Liver (tissue), 9 donors: ENCODE data around the gene UBXN1. TPM values are rescaled to one million over a fixed set of nuclear protein-coding genes. Genes with fewer than 3 reads are reported as not detected.
A peak's percentile ranks its signal among the peaks of the same experiment; 100 is the strongest.

ENCODE experiments used
- DNase-seq: peaks from one replicate; pipeline ENCODE4 v3.0.0-alpha.2; 2017; ENCODE audit warnings: low spot score
- H3K27ac ChIP-seq, 2 donors: one replicate each; pipeline ENCODE4 v1.7.0; 2013; ENCODE audit warnings: inconsistent platforms in 2 of 2, low read length in 2 of 2, control low read depth in 1 of 2, low read depth in 1 of 2, mild to moderate bottlenecking in 1 of 2
- H3K27me3 ChIP-seq, 4 donors: one replicate each; pipeline versions ENCODE4 v1.6.1 to v1.7.0; 2013; ENCODE audit warnings: low read length in 3 of 4, inconsistent platforms in 1 of 4, mild to moderate bottlenecking in 1 of 4, moderate library complexity in 1 of 4; ENCODE audit not compliant: control insufficient read depth in 4 of 4, insufficient read depth in 4 of 4
- H3K36me3 ChIP-seq, 4 donors: one replicate each; pipeline versions ENCODE4 v1.6.1 to v1.7.0; 2013; ENCODE audit warnings: low read length in 3 of 4, mild to moderate bottlenecking in 3 of 4, low read depth in 1 of 4, moderate library complexity in 1 of 4; ENCODE audit not compliant: control insufficient read depth in 4 of 4, insufficient read depth in 3 of 4
- H3K4me1 ChIP-seq, 4 donors: one replicate each; pipeline versions ENCODE4 v1.6.1 to v1.7.0; 2013; ENCODE audit warnings: low read length in 3 of 4, mild to moderate bottlenecking in 3 of 4, moderate library complexity in 1 of 4; ENCODE audit not compliant: control insufficient read depth in 4 of 4, insufficient read depth in 4 of 4
- H3K4me3 ChIP-seq, 3 donors: one replicate each; pipeline versions ENCODE4 v1.6.1 to v1.7.0; 2013; ENCODE audit warnings: low read length in 3 of 3, control low read depth in 1 of 3, low read depth in 1 of 3, mild to moderate bottlenecking in 1 of 3
- H3K9ac ChIP-seq, 2 donors: one replicate each; pipeline ENCODE4 v1.7.0; 2013; ENCODE audit warnings: low read length in 2 of 2, mild to moderate bottlenecking in 2 of 2, moderate library complexity in 2 of 2, control low read depth in 1 of 2, low read depth in 1 of 2
- H3K9me3 ChIP-seq, 4 donors: one replicate each; pipeline versions ENCODE4 v1.6.1 to v1.7.0; 2013; ENCODE audit warnings: low read length in 3 of 4; ENCODE audit not compliant: control insufficient read depth in 4 of 4
- ATF3 ChIP-seq: IDR thresholded peaks from 2 replicates; pipeline ENCODE4 v1.6.1; 2016; ENCODE audit warnings: antibody characterized with exemption
- CTCF ChIP-seq: fragments of 150-350 bp; IDR thresholded peaks from 2 replicates; pipeline ENCODE4 v1.5.1; 2017; ENCODE audit warnings: improper control_type of control experiment, low read depth, low read length; ENCODE audit not compliant: missing input control
- EGR1 ChIP-seq, 2 donors: IDR thresholded peaks; 2 replicates each; pipeline ENCODE4 v1.6.1; 2016 to 2018; ENCODE audit warnings: antibody characterized with exemption in 2 of 2, low read depth in 2 of 2
- FOXA1 ChIP-seq: IDR thresholded peaks from 2 replicates; pipeline ENCODE4 v1.6.1; 2016; ENCODE audit warnings: antibody characterized with exemption
- FOXA2 ChIP-seq: IDR thresholded peaks from 2 replicates; pipeline ENCODE4 v1.6.1; 2016; ENCODE audit warnings: antibody characterized with exemption
- GABPA ChIP-seq, 2 donors: IDR thresholded peaks in 1 of 2; conservative IDR thresholded peaks in 1 of 2; 2 replicates each; pipeline ENCODE4 v1.6.1; 2016; ENCODE audit warnings: antibody characterized with exemption in 2 of 2, mild to moderate bottlenecking in 1 of 2, moderate library complexity in 1 of 2
- HNF4A ChIP-seq, 2 donors: conservative IDR thresholded peaks; 2 replicates each; pipeline ENCODE4 v1.6.1; 2016; ENCODE audit warnings: antibody characterized with exemption in 2 of 2, mild to moderate bottlenecking in 2 of 2
- HNF4G ChIP-seq: IDR thresholded peaks from 2 replicates; pipeline ENCODE4 v1.6.1; 2016; ENCODE audit warnings: antibody characterized with exemption
- JUND ChIP-seq, 2 donors: IDR thresholded peaks; 2 replicates each; pipeline ENCODE4 v1.6.1; 2016; ENCODE audit warnings: antibody characterized with exemption in 2 of 2
- MAX ChIP-seq: IDR thresholded peaks from 2 replicates; pipeline ENCODE4 v1.6.1; 2016; ENCODE audit warnings: antibody characterized with exemption
- NR2F2 ChIP-seq: IDR thresholded peaks from 2 replicates; pipeline ENCODE4 v1.6.1; 2016; ENCODE audit warnings: antibody characterized with exemption
- RAD21 ChIP-seq, 2 donors: IDR thresholded peaks; 2 replicates each; pipeline ENCODE4 v1.6.1; 2016; ENCODE audit warnings: antibody characterized with exemption in 2 of 2, mild to moderate bottlenecking in 2 of 2
- REST ChIP-seq: IDR thresholded peaks from 2 replicates; pipeline ENCODE4 v1.6.1; 2016; ENCODE audit warnings: antibody characterized with exemption, mild to moderate bottlenecking
- RXRA ChIP-seq, 2 donors: IDR thresholded peaks; 2 replicates each; pipeline ENCODE4 v1.6.1; 2017 to 2018; ENCODE audit warnings: antibody characterized with exemption in 2 of 2, mild to moderate bottlenecking in 1 of 2
- SP1 ChIP-seq: IDR thresholded peaks from 2 replicates; pipeline ENCODE4 v1.6.1; 2018; ENCODE audit warnings: antibody characterized with exemption, mild to moderate bottlenecking
- TAF1 ChIP-seq: conservative IDR thresholded peaks from 2 replicates; pipeline ENCODE4 v1.6.1; 2016; ENCODE audit warnings: antibody characterized with exemption, mild to moderate bottlenecking
- YY1 ChIP-seq: IDR thresholded peaks from 2 replicates; pipeline ENCODE4 v1.6.1; 2016; ENCODE audit warnings: antibody characterized with exemption, mild to moderate bottlenecking
- ZBTB33 ChIP-seq: IDR thresholded peaks from 2 replicates; pipeline ENCODE4 v1.6.1; 2016; ENCODE audit warnings: antibody characterized with exemption
- WGBS: extraction: QIAGEN DNeasy Blood & Tissue Kit; methylation state at CpG from one replicate; pipeline ENCODE4 v1.1.7; 2013; 5-methylcytosine and 5-hydroxymethylcytosine counted together
- polyA plus RNA-seq, 2 donors: library from polyadenylated mRNA; stranded (reverse) in 1 of 2; unstranded in 1 of 2; fragments of 200-250 nt in 1 of 2; fragments of >200 nt in 1 of 2; fragmentation: Nextera tagmentation in 1 of 2; extraction: Ambion mirVana in 1 of 2; gene quantifications; one replicate each; pipeline versions ENCODE4 v1.2.1 to v1.2.3, GENCODE V29; 2013 to 2015
- total RNA-seq, 2 donors: library from RNA; depleted of rRNA; stranded (reverse); fragments of >200 nt; gene quantifications; one replicate each; pipeline ENCODE4 v1.2.3, GENCODE V29; 2014
- donor health status: healthy.
- donor health status: healthy.
- donor health status: healthy.
- donor health status: healthy.
- donor health status: healthy.

The UBXN1 gene
- total and polyA plus RNA-seq, 4 donors, result 31.4 to 45.7 (median 41.2) TPM

GRCh38 chr11:62671608-62672389 lies 7.1 kb downstream of the UBXN1 start, which contains the start of the genes LBHD1 and UQCC3:
TSS of gene LBHD1 (minus strand) at chr11:62672267. CDS start at chr11:62670031, 2,236 bp downstream.
TSS of gene UQCC3 (plus strand) at chr11:62671673. CDS start at chr11:62671746, 73 bp downstream.
- H3K36me3 ChIP-seq, result peaks cover 0 to 7% (median under 1%) of the 10 kb centered on the region in 4 donors
- under 1% methylated on average over 59 of the region's 59 CpGs for WGBS

More at GRCh38 chr11:62671608-62672389, 7.1 kb downstream of the UBXN1 start, which contains the start of the genes LBHD1 and UQCC3:
- H3K27ac ChIP-seq, result peak within 1 kb of the TSS; percentile 83 to 86
- H3K4me1 ChIP-seq, result peaks cover 15 to 50% (median 38%) of the 10 kb centered on the region in 4 donors
- TF ChIP-seq GABPA (IDR thresholded peaks at IDR 0.05 in 1 of 2, conservative IDR thresholded peaks at IDR 0.05 in 1 of 2), result peak in 1 of 2 donors; percentile 77
- TF ChIP-seq HNF4G, result no peak
- TF ChIP-seq TAF1, result peak; percentile 52
- no peak for TF ChIP-seq ZBTB33
- peak; percentile 48 for TF ChIP-seq REST
- no peak for TF ChIP-seq CTCF
- peak in 1 of 2 donors; percentile 10 for TF ChIP-seq EGR1 (IDR thresholded peaks at IDR 0.05; ENCODE audit: low read depth in 2 of 2)
- TF ChIP-seq RAD21 (IDR thresholded peaks at IDR 0.05), result peak in 1 of 2 donors; percentile 25
- peak; percentile 23 for TF ChIP-seq NR2F2
- TF ChIP-seq YY1, result peak; percentile 91
- TF ChIP-seq ATF3, result no peak
- no peak for TF ChIP-seq MAX
- TF ChIP-seq FOXA2, result no peak
- peak; percentile 38 for TF ChIP-seq FOXA1
- peak in 1 of 2 donors; percentile 28 for TF ChIP-seq RXRA (IDR thresholded peaks at IDR 0.05)
- no peak for TF ChIP-seq SP1
- no peak for TF ChIP-seq JUND (IDR thresholded peaks at IDR 0.05)
- no peak for TF ChIP-seq HNF4A (conservative IDR thresholded peaks at IDR 0.05)
- peak within 1 kb of the TSS; percentile 82 to 92 (median 86) for H3K4me3 ChIP-seq
- H3K9me3 ChIP-seq, result no peaks in the 10 kb centered on the region
- H3K9ac ChIP-seq, result peak within 1 kb of the TSS; percentile 80 to 84
- H3K27me3 ChIP-seq, result no peaks in the 10 kb centered on the region
- DNase-seq, result peak; percentile 82
